SK-N-SH (cell line): Measurements from ENCODE around the gene TXNRD2. TPM values are rescaled to one million over a fixed set of nuclear protein-coding genes. Genes with fewer than 3 reads are reported as not detected.

Experiments used
- CTCF ChIA-PET: fragments of 300-600, 350-600 bp; formaldehyde crosslinking; extraction: SDS; loops from one replicate; lab custom pipeline; 2021; lab: Yijun Ruan, JAX
- POLR2A ChIA-PET: fragments of 350-600 bp; sonication (Branson Sonifier 250); formaldehyde crosslinking; extraction: SDS; loops from one replicate; lab custom pipeline; 2020; ENCODE audit warnings: antibody characterized with exemption, inconsistent platforms; lab: Yijun Ruan, JAX
- DNase-seq: peaks from one replicate; pipeline ENCODE4 v3.0.0; 2012
- H2AFZ ChIP-seq: fragments of 200-600 bp; sonication (generic); 2 replicates; pipeline ENCODE4 v1.8.1; 2016; ENCODE audit warnings: antibody characterized with exemption, mild to moderate bottlenecking, low read depth
- H3F3A ChIP-seq: fragments of 200-600 bp; sonication (generic); replicated peaks from 2 replicates; pipeline ENCODE3; 2016; ENCODE audit warnings: antibody characterized with exemption, mild to moderate bottlenecking; ENCODE audit not compliant: insufficient read depth
- H3K27ac ChIP-seq, 2 experiments: fragments of 200-500 bp in 1 of 2; fragments of 200-600 bp in 1 of 2; sonication (Bioruptor generic) in 1 of 2; sonication (generic), shearing (Covaris generic) in 1 of 2; 2 replicates each; pipeline versions ENCODE4 v1.5.1 to v1.6.1; 2014 to 2016; ENCODE audit warnings: low read depth in 2 of 2, inconsistent platforms in 1 of 2, low read length in 1 of 2, mild to moderate bottlenecking in 1 of 2, mixed read lengths in 1 of 2
- H3K27me3 ChIP-seq: fragments of 200-600 bp; sonication (generic), shearing (Covaris generic); 2 replicates; pipeline ENCODE4 v1.6.1; 2016; ENCODE audit warnings: mixed run types; ENCODE audit not compliant: insufficient read depth
- H3K36me3 ChIP-seq, 2 experiments: fragments of 200-500 bp in 1 of 2; fragments of 200-600 bp in 1 of 2; sonication (Bioruptor generic) in 1 of 2; sonication (generic) in 1 of 2; replicated peaks in 1 of 2; 2 replicates each; pipeline versions ENCODE3 to v1.5.1; 2014 to 2016; ENCODE audit warnings: low read length in 1 of 2, mild to moderate bottlenecking in 1 of 2; ENCODE audit not compliant: insufficient read depth in 2 of 2, control insufficient read depth in 1 of 2
- H3K4me1 ChIP-seq, 2 experiments: fragments of 200-500 bp in 1 of 2; fragments of 200-600 bp in 1 of 2; sonication (Bioruptor generic) in 1 of 2; sonication (generic), shearing (Covaris generic) in 1 of 2; 2 replicates each; pipeline versions ENCODE4 v1.5.1 to v1.6.1; 2014 to 2016; ENCODE audit warnings: low read depth in 1 of 2, low read length in 1 of 2, mixed run types in 1 of 2; ENCODE audit not compliant: insufficient read depth in 2 of 2, control insufficient read depth in 1 of 2
- H3K4me2 ChIP-seq: fragments of 200-600 bp; sonication (generic), shearing (Covaris generic); 2 replicates; pipeline ENCODE4 v1.6.1; 2017; ENCODE audit warnings: mixed run types
- H3K4me3 ChIP-seq, 2 experiments: fragments of 200-500 bp in 1 of 2; fragments of 200-600 bp in 1 of 2; sonication (Bioruptor generic) in 1 of 2; sonication (generic), shearing (Covaris generic) in 1 of 2; 2 replicates each; pipeline versions ENCODE4 v1.5.1 to v1.8.1; 2014 to 2016; ENCODE audit warnings: low read depth in 2 of 2, inconsistent platforms in 1 of 2, low read length in 1 of 2, mild to moderate bottlenecking in 1 of 2, mixed read lengths in 1 of 2, moderate library complexity in 1 of 2
- H3K79me2 ChIP-seq: fragments of 200-600 bp; sonication (generic); 2 replicates; pipeline ENCODE4 v1.8.1; 2017; ENCODE audit warnings: mild to moderate bottlenecking; ENCODE audit not compliant: insufficient read depth
- H3K9ac ChIP-seq: fragments of 200-600 bp; sonication (generic); 2 replicates; pipeline ENCODE4 v1.6.1; 2017; ENCODE audit warnings: mixed run types
- H3K9me2 ChIP-seq: fragments of 200-600 bp; sonication (generic); 2 replicates; pipeline ENCODE4 v1.6.1; 2017; ENCODE audit warnings: mixed run types
- H3K9me3 ChIP-seq: fragments of 200-600 bp; sonication (generic); 2 replicates; pipeline ENCODE4 v1.6.1; 2017; ENCODE audit warnings: mixed run types, mild to moderate bottlenecking, moderate library complexity
- H4K20me1 ChIP-seq: fragments of 200-600 bp; sonication (generic); 2 replicates; pipeline ENCODE4 v1.6.1; 2017; ENCODE audit warnings: mild to moderate bottlenecking, mixed run types; ENCODE audit not compliant: insufficient read depth
- FOSL2 ChIP-seq: IDR thresholded peaks from 2 replicates; pipeline ENCODE4 v1.4.0; 2012; ENCODE audit warnings: low read depth, mild to moderate bottlenecking, moderate library complexity, borderline replicate concordance
- FOXJ3 ChIP-seq: sonication (generic); formaldehyde crosslinking; IDR thresholded peaks from 2 replicates; pipeline ENCODE4 v1.5.1; 2020; ENCODE audit warnings: mild to moderate bottlenecking, missing genetic modification reagents
- GATA2 ChIP-seq: sonication (generic); formaldehyde crosslinking; IDR thresholded peaks from 2 replicates; pipeline ENCODE4 v1.5.0; 2020; ENCODE audit warnings: mild to moderate bottlenecking, missing genetic modification reagents
- MEF2A ChIP-seq: IDR thresholded peaks from 2 replicates; pipeline ENCODE4 v1.4.0; 2012; ENCODE audit warnings: low read depth, borderline replicate concordance
- POLR2AphosphoS5 ChIP-seq: IDR thresholded peaks from 2 replicates; pipeline ENCODE4 v1.6.1; 2012; ENCODE audit warnings: low read depth, low read length
- RAD21 ChIP-seq: IDR thresholded peaks from 2 replicates; pipeline ENCODE4 v1.6.1; 2012; ENCODE audit warnings: mild to moderate bottlenecking, low read length
- RCOR1 ChIP-seq: fragments of 150-350 bp; IDR thresholded peaks from 2 replicates; pipeline ENCODE4 v1.6.1; 2017; ENCODE audit warnings: antibody characterized with exemption, low read length
- SIN3A ChIP-seq: IDR thresholded peaks from 2 replicates; pipeline ENCODE4 v1.6.1; 2012; ENCODE audit warnings: low read depth, mild to moderate bottlenecking, low read length, moderate library complexity, borderline replicate concordance
- SMC3 ChIP-seq: IDR thresholded peaks from 2 replicates; pipeline ENCODE4 v1.6.1; 2012; ENCODE audit warnings: low read depth, low read length, improper control_type of control experiment
- WGBS: methylation state at CpG from one replicate; pipeline ENCODE4 v1.1.6; 2017; ENCODE audit warnings: low lambda C conversion rate; 5-methylcytosine and 5-hydroxymethylcytosine counted together
- polyA plus RNA-seq, 3 experiments: library from polyadenylated mRNA; depleted of rRNA; stranded (reverse); fragments of >200 nt; gene quantifications; 2 replicates each; pipeline ENCODE4 v1.2.3, GENCODE V29; 2012
- TF ChIP-seq, protein P1 (sequence below): IDR thresholded peaks from 2 replicates; pipeline ENCODE4; 2012
- TF ChIP-seq, protein P2 (sequence below): IDR thresholded peaks from 2 replicates; pipeline ENCODE4 v1.4.0; 2012; ENCODE audit warnings: low read depth
- TF ChIP-seq, protein P3 (sequence below): fragments of 150-350 bp; IDR thresholded peaks from 2 replicates; pipeline ENCODE4 v1.6.1; 2017; ENCODE audit warnings: antibody characterized with exemption, low read length, low read depth, borderline replicate concordance
- TF ChIP-seq, protein P4 (sequence below): IDR thresholded peaks from 2 replicates; pipeline ENCODE4 v1.4.0; 2012; ENCODE audit warnings: low read depth, borderline replicate concordance

Gene TXNRD2
- polyA plus RNA-seq, 1 of the 3 experiments (the other 2 are of a cell fraction): 34.7 TPM

DNA sequence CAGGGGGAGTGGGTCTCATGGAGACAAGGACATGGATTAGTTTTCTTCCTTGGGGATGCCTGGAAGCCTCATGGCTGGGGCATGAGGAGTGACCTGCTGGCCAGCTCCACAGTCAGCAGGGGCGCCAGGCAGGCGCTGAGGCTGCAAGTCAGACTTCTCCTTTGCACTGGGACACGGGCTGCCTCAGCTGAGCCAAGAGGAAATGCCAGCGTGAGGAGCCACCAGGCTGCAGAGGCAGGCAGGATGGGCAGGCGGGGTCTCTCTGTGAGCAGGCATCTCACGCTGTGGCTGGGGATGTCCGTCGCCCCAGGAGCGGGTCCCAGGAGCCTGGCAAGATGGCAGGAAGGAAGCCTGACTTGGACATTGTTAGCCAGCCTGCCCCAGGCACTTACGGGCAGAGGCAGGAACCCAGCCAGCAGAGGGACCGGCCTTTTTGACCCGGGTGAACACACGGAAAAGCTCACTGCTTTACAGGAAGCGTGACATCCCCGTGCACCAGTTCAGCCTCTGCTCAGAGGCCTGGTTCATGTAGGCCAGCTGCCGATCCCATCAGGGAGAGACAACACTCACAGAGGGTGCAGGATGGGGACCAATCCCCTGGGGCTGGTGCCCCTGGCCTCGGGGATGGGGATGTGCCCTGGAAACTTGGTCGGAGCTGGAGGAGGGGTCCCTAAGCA lies 97.1 kb downstream of the TXNRD2 start (continued):
- TF ChIP-seq SIN3A: 0 out of 2 replicates have a peak, but pooled peaks have one; percentile 33

DNA sequence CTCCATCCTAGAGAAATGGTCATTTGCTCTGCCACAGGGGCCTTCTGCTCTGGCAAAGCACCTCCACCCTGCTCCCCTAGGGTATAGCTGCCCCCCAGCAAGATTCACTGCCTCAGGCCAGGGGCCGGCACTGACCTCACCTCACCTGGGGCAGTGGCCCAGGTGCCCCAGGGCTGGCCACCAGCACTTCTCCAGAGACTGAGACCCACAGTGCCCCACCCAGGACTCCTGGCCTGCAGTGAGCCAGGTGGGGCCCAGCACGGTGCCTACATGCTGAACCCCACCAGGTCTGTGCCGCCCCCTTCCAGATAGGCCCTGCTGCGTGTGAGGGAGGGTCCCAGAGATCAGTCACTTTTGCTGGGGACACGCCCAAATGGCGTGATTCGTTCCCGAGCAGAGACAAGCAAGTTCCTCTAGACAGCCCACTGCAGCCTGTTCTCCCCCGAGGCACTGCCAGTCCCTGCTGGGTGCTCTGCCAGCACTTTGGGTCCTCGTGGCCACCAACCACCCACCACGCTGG lies 97.7 kb downstream of the TXNRD2 start:
- peaks cover 4% of the 10 kb centered on the region; the same call in 1 of the 2 replicates for H4K20me1 ChIP-seq

DNA sequence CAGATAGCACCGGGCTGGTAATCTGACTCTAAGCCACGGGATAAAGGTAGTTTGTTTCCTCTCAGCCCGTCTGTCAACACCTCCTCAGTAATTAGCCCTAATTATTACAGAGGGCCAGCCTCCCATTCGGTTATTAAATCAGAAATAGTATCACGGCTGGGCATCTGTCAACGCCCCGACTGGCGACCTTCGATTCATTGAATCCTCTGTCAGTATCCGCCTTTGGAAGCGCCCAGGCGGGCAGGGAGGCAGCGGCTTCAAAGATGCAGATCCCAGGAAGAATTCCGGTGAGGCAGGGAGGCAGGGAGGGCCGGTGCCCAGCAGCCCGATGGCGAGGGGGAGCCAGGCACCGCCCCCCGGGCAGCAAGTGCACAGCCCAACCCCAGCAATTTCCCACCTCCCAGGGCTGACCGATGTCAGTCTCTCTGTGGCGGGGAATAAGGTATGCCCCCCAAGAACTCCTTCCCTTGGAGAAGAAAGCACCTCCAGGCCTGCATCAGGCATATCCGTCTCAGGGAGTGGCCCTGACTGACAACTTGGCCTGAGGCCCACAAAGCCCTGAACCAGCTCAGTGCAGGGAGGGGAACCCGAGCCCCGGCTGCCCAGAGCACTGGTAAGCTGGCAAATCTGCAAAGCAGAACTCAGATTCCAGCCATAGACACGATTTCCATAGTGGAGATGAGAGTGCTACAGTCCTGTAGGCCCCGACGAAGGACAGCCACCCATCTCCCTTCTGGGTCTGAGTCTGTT lies 98.3 kb downstream of the TXNRD2 start:
- Histone ChIP-seq H3K36me3 (peaks cover 0 to 9% of the 10 kb centered on the region in 2 experiments), H3K79me2 (peaks cover 31% of the 10 kb centered on the region; the same call in 1 of the 2 replicates), H2AFZ (no peak overlapping the region), H4K20me1 (no peaks in the 10 kb centered on the region; the same call in 1 of the 2 replicates), H3K27ac (peak overlapping the region; percentile 66 to 92), H3K4me3 (no peak overlapping the region), H3K9me2 (no peaks in the 10 kb centered on the region), H3F3A (peaks cover 30% of the 10 kb centered on the region), H3K4me1 (peaks cover 26 to 44% of the 10 kb centered on the region in 2 experiments; a peak in 3 of 4 replicates), H3K9me3 (no peaks in the 10 kb centered on the region), H3K27me3 (no peaks in the 10 kb centered on the region), H3K9ac (0 out of 2 replicates have a peak overlapping the region, but pooled peaks have one; percentile 16), H3K4me2 (peak overlapping the region; percentile 64; the same call in 1 of the 2 replicates)
- WGBS: 83% methylated on average over 23 of the region's 27 CpGs
- no peak for DNase-seq
- CTCF ChIA-PET: interaction anchor here (0.6 to 1.7 kb wide), 8 partner anchors 12 to 113 kb away, joined by 3 to 5 read pairs (median 3); no protein-coding TSS in a partner anchor
- POLR2A ChIA-PET: interaction anchor here (1.0 kb wide), 1 partner anchor 31 kb away, joined by 3 read pairs; no protein-coding TSS in a partner anchor
- no peak for TF ChIP-seq FOXJ3
- no peak for TF ChIP-seq POLR2AphosphoS5
- TF ChIP-seq, protein P1, sequence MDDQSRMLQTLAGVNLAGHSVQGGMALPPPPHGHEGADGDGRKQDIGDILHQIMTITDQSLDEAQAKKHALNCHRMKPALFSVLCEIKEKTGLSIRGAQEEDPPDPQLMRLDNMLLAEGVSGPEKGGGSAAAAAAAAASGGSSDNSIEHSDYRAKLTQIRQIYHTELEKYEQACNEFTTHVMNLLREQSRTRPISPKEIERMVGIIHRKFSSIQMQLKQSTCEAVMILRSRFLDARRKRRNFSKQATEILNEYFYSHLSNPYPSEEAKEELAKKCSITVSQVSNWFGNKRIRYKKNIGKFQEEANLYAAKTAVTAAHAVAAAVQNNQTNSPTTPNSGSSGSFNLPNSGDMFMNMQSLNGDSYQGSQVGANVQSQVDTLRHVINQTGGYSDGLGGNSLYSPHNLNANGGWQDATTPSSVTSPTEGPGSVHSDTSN: no peak
- TF ChIP-seq, protein P2, sequence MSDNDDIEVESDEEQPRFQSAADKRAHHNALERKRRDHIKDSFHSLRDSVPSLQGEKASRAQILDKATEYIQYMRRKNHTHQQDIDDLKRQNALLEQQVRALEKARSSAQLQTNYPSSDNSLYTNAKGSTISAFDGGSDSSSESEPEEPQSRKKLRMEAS: no peak
- TF ChIP-seq SMC3: no peak
- TF ChIP-seq, protein P3, sequence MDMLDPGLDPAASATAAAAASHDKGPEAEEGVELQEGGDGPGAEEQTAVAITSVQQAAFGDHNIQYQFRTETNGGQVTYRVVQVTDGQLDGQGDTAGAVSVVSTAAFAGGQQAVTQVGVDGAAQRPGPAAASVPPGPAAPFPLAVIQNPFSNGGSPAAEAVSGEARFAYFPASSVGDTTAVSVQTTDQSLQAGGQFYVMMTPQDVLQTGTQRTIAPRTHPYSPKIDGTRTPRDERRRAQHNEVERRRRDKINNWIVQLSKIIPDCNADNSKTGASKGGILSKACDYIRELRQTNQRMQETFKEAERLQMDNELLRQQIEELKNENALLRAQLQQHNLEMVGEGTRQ: no peak
- TF ChIP-seq, protein P4, sequence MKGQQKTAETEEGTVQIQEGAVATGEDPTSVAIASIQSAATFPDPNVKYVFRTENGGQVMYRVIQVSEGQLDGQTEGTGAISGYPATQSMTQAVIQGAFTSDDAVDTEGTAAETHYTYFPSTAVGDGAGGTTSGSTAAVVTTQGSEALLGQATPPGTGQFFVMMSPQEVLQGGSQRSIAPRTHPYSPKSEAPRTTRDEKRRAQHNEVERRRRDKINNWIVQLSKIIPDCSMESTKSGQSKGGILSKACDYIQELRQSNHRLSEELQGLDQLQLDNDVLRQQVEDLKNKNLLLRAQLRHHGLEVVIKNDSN: no peak

More for the DNA sequence above, 97.7 kb downstream of the TXNRD2 start:
- H3K9me2 ChIP-seq: no peaks in the 10 kb centered on the region
- WGBS: 71% methylated on average over 4 of the region's 11 CpGs
- ChIA-PET CTCF (interaction anchor here (0.8 to 1.2 kb wide), 9 partner anchors 11 to 114 kb away, joined by 3 to 5 read pairs (median 3); no protein-coding TSS in a partner anchor), POLR2A (interaction anchor here (0.9 to 1.4 kb wide), 4 partner anchors 10 to 33 kb away, joined by 3 to 8 read pairs (median 3); partner anchors contain the start of genes GNB1L and RTL10)
- no peak for TF ChIP-seq FOXJ3
- no peak for TF ChIP-seq MEF2A
- TF ChIP-seq GATA2: no peak
- TF ChIP-seq RAD21: no peak
- TF ChIP-seq FOSL2: no peak
- no peak for TF ChIP-seq RCOR1
- peak overlapping the region; percentile 16; the same call in 1 of the 2 replicates for H3K9ac ChIP-seq
- peaks cover 37% of the 10 kb centered on the region; the same call in 1 of the 2 replicates for H3K79me2 ChIP-seq
- peak overlapping the region; percentile 64; the same call in 1 of the 2 replicates for H2AFZ ChIP-seq
- no peak overlapping the region for H3K4me3 ChIP-seq
- H3K36me3 ChIP-seq: peaks cover 0 to 9% of the 10 kb centered on the region in 2 experiments
- H3K27ac ChIP-seq: peak overlapping the region; percentile 66 to 92
- peaks cover 29 to 44% of the 10 kb centered on the region in 2 experiments; a peak in 3 of 4 replicates for H3K4me1 ChIP-seq
- H3K9me3 ChIP-seq: no peaks in the 10 kb centered on the region
- no peak for DNase-seq
- H3K4me2 ChIP-seq: peak overlapping the region; percentile 64
- H3K27me3 ChIP-seq: no peaks in the 10 kb centered on the region
- H3F3A ChIP-seq: peaks cover 35% of the 10 kb centered on the region
